ENCODE results near the gene CEP85L. TPM values are rescaled to one million over a fixed set of nuclear protein-coding genes. Genes with fewer than 3 reads are reported as not detected.

CEP85L gene
- total and polyA plus RNA-seq, 2 of the 13 experiments (the other 11 are each of a cell fraction or from before 2014, with no cell fraction given): 0.44 to 1.7 TPM

DNA sequence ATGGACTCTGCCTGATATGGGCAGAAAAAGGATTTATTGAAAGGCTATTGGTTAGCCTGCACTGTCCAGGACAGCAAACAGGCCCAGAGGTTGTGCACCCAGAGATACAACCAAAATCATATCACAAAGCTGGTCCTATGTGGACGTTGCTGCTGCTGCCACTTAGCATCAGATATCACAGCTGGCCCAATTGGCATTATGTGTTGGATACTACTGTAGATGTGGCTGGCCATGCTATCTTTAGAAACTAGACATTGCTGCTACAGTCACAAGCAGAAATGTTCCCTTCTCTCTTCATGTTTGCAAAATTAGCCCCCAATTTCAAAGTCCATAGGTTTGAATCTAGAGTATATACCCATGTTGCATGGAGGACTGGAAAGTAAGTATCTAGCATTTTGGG is 42.2 kb upstream of the CEP85L start:
- H3K4me3 ChIP-seq (replicated peaks in 1 of 3; ENCODE audit: insufficient read depth in 1 of 3, low read depth in 2 of 3, low read length in 3 of 3): no peak overlapping the region
- H3K9ac ChIP-seq (ENCODE audit: insufficient read depth, low read depth, low read length): no peak overlapping the region
- TF ChIP-seq, protein P1, sequence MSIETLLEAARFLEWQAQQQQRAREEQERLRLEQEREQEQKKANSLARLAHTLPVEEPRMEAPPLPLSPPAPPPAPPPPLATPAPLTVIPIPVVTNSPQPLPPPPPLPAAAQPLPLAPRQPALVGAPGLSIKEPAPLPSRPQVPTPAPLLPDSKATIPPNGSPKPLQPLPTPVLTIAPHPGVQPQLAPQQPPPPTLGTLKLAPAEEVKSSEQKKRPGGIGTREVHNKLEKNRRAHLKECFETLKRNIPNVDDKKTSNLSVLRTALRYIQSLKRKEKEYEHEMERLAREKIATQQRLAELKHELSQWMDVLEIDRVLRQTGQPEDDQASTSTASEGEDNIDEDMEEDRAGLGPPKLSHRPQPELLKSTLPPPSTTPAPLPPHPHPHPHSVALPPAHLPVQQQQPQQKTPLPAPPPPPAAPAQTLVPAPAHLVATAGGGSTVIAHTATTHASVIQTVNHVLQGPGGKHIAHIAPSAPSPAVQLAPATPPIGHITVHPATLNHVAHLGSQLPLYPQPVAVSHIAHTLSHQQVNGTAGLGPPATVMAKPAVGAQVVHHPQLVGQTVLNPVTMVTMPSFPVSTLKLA (IDR thresholded peaks at IDR 0.05): no peak
- TF ChIP-seq, protein P2, sequence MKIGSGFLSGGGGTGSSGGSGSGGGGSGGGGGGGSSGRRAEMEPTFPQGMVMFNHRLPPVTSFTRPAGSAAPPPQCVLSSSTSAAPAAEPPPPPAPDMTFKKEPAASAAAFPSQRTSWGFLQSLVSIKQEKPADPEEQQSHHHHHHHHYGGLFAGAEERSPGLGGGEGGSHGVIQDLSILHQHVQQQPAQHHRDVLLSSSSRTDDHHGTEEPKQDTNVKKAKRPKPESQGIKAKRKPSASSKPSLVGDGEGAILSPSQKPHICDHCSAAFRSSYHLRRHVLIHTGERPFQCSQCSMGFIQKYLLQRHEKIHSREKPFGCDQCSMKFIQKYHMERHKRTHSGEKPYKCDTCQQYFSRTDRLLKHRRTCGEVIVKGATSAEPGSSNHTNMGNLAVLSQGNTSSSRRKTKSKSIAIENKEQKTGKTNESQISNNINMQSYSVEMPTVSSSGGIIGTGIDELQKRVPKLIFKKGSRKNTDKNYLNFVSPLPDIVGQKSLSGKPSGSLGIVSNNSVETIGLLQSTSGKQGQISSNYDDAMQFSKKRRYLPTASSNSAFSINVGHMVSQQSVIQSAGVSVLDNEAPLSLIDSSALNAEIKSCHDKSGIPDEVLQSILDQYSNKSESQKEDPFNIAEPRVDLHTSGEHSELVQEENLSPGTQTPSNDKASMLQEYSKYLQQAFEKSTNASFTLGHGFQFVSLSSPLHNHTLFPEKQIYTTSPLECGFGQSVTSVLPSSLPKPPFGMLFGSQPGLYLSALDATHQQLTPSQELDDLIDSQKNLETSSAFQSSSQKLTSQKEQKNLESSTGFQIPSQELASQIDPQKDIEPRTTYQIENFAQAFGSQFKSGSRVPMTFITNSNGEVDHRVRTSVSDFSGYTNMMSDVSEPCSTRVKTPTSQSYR (CRISPR knock-in tag; IDR thresholded peaks at IDR 0.05; ENCODE audit: borderline replicate concordance): no peak
- TF ChIP-seq CREB1 (IDR thresholded peaks at IDR 0.05) (no peak), CREB1 (CRISPR knock-in tag; IDR thresholded peaks at IDR 0.05) (no peak), ZNF446 (CRISPR knock-in tag; IDR thresholded peaks at IDR 0.05) (no peak), SIN3A (IDR thresholded peaks at IDR 0.05; ENCODE audit: borderline replicate concordance, low read depth, low read length) (no peak), ZNF501 (CRISPR knock-in tag; IDR thresholded peaks at IDR 0.05) (no peak), ZNF335 (CRISPR knock-in tag; IDR thresholded peaks at IDR 0.05) (no peak), EZH2 (conservative IDR thresholded peaks at IDR 0.05; ENCODE audit: low read depth, low read length) (no peak), ZNF256 (CRISPR knock-in tag; conservative IDR thresholded peaks at IDR 0.05) (no peak), HOXA3 (CRISPR knock-in tag; IDR thresholded peaks at IDR 0.05) (no peak), TCF7 (IDR thresholded peaks at IDR 0.05; ENCODE audit: low read depth) (no peak)
- TF ChIP-seq, protein P3, sequence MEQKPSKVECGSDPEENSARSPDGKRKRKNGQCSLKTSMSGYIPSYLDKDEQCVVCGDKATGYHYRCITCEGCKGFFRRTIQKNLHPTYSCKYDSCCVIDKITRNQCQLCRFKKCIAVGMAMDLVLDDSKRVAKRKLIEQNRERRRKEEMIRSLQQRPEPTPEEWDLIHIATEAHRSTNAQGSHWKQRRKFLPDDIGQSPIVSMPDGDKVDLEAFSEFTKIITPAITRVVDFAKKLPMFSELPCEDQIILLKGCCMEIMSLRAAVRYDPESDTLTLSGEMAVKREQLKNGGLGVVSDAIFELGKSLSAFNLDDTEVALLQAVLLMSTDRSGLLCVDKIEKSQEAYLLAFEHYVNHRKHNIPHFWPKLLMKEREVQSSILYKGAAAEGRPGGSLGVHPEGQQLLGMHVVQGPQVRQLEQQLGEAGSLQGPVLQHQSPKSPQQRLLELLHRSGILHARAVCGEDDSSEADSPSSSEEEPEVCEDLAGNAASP (CRISPR knock-in tag; IDR thresholded peaks at IDR 0.05; ENCODE audit: borderline replicate concordance): no peak
- TF ChIP-seq, protein P4, sequence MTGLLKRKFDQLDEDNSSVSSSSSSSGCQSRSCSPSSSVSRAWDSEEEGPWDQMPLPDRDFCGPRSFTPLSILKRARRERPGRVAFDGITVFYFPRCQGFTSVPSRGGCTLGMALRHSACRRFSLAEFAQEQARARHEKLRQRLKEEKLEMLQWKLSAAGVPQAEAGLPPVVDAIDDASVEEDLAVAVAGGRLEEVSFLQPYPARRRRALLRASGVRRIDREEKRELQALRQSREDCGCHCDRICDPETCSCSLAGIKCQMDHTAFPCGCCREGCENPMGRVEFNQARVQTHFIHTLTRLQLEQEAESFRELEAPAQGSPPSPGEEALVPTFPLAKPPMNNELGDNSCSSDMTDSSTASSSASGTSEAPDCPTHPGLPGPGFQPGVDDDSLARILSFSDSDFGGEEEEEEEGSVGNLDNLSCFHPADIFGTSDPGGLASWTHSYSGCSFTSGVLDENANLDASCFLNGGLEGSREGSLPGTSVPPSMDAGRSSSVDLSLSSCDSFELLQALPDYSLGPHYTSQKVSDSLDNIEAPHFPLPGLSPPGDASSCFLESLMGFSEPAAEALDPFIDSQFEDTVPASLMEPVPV (CRISPR knock-in tag; IDR thresholded peaks at IDR 0.05): no peak
- in situ Hi-C loops (cut with HindIII; ENCODE audit: extremely low pct_ligation_motif_present, low pct_unique_long_range_greater_than_20kb) (no loop called here), intact Hi-C loops (cut with micrococcal nuclease; ENCODE audit: unreplicated experiment) (no loop called here)
- H3K36me3 ChIP-seq (replicated peaks in 1 of 2; ENCODE audit: control insufficient read depth in 1 of 2, insufficient read depth in 2 of 2, low read length in 2 of 2): no peaks in the 10 kb centered on the region
- 0% methylated on average over 1 of the region's 1 CpG for WGBS (ENCODE audit: low lambda C conversion rate)
- no TSS peak for BruUV-seq (replicated peaks)
- DNase-seq (ENCODE audit: low spot score): no peak
- FAIRE-seq: no peak
- no peak overlapping the region for H3K27ac ChIP-seq (ENCODE audit: extremely low read length, insufficient read depth, low read length)
- no peak overlapping the region for H2AFZ ChIP-seq (ENCODE audit: low read length)
- CTCF ChIA-PET (ENCODE audit: low intra/inter-chr PET ratio, low total read pairs): no interaction called here
- no peaks in the 10 kb centered on the region for H4K20me1 ChIP-seq (ENCODE audit: insufficient read depth, low read length)
- H3K9me3 ChIP-seq (ENCODE audit: low read length): no peaks in the 10 kb centered on the region
- no peaks in the 10 kb centered on the region for H3K4me1 ChIP-seq (ENCODE audit: insufficient read depth, low read length)
- no peak overlapping the region for H3K4me2 ChIP-seq (ENCODE audit: low read depth, low read length)
- H3K27me3 ChIP-seq (ENCODE audit: control insufficient read depth in 1 of 2, insufficient read depth in 2 of 2, low read length in 2 of 2): no peaks in the 10 kb centered on the region
- no peaks in the 10 kb centered on the region for H3K79me2 ChIP-seq (ENCODE audit: insufficient read depth, low read length)
- POLR2A ChIA-PET: no interaction called here
- no peak for ATAC-seq

All from HepG2 (cell line).